Posterior vena cava (tissue), 2 donors: ENCODE data around the gene LAGE3. TPM values are rescaled to one million over a fixed set of nuclear protein-coding genes. Genes with fewer than 3 reads are reported as not detected.

ENCODE experiments used
- DNase-seq: peaks from one replicate; pipeline ENCODE4 v3.0.0-alpha.2; 2020; ENCODE audit warnings: low spot score
- intact Hi-C, 2 donors: fragments of 100-400 bp; cut with DNase I; formaldehyde crosslinking; loops; one replicate each; pipeline versions ENCODE4 v1.14.1 to v1.14.2; 2022 to 2023
- total RNA-seq, 2 donors: library from RNA; stranded (reverse); fragmentation: NEBNext Ultra II Directional; extraction: Animal tissue kit (Norgen Biotek cat#: 25700); gene quantifications; one replicate each; pipeline ENCODE4 v1.2.1, GENCODE V29; 2021
- donor health status: DM: yes; HTN: yes; CAD: no.
- donor health status: DM: yes; HTN: yes; CAD: no.

LAGE3 gene
- total RNA-seq, 2 donors from 2014 or later = 10.2 to 15.0 TPM

DNA sequence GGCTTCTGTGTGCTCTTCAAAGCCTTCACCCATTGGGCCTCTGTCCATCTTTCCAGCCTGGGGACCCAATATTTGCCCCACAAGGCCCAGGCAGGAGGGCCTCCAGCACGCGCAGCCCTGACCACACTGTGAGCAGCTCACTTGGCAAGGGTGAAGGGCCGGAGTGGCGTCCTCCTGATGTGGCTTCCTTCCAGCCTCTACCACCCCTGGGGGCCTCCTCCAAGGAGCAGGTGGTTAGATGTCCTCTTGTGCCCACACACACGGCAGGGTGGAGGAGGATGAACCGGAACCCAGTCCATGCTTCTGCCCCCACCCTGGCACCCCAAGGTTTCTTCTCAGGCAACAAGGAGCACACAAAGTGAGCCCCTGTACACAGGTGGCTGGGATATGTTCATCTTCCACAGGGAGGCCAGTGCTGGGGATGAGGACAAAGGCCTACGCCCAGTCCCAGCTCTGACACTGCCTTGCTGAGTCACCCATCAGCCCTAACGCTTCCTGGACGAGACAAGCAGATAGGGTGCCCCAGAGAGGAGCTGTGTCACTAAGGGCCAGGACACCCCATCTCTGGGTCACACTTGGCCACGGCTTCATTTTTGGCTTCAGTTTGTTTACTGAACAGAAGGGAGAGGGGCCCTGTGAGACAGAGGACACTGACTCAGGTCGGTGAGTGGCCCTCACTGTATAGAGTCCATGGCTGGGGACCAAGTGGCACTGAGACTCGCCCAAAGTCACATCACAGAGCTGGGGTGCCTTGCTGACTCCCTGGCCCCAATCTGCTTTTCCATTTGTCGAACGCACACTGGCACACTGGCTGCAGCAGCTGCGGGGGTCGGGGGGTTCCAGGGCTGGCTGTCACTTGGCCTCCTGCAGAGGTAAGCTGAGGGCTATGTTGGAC lies 5.4 kb upstream of the LAGE3 start:
- no peak for DNase-seq
- intact Hi-C loops = loop anchor here in 1 of 2 donors (5.0 kb wide), 2 partner anchors 37 to 48 kb away; no protein-coding TSS in a partner anchor

DNA sequence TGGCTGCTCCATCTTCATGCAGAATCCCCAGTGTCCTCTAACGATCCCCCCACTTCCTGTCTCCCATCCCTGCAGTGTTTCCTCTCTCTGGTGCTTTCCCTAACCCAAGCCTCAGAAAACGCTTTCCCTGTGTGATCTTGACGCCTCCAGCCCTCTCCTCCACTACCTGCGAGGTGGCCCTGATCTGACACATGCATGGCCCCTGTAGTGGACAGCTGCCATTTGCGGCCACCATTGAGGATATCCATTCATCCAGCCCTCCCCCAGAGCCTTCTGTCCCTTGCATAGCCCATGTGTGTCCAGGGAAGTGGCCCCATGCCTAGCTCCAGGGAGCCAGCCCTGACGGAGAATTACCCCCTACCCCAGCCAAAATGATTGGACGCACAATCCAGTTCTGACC lies 4.2 kb upstream of the LAGE3 start:
- DNase-seq = no peak
- intact Hi-C loops = no loop called here

GRCh38 chrX:154482786-154483185 lies 3.7 kb upstream of the LAGE3 start:
- intact Hi-C loops = no loop called here

DNA sequence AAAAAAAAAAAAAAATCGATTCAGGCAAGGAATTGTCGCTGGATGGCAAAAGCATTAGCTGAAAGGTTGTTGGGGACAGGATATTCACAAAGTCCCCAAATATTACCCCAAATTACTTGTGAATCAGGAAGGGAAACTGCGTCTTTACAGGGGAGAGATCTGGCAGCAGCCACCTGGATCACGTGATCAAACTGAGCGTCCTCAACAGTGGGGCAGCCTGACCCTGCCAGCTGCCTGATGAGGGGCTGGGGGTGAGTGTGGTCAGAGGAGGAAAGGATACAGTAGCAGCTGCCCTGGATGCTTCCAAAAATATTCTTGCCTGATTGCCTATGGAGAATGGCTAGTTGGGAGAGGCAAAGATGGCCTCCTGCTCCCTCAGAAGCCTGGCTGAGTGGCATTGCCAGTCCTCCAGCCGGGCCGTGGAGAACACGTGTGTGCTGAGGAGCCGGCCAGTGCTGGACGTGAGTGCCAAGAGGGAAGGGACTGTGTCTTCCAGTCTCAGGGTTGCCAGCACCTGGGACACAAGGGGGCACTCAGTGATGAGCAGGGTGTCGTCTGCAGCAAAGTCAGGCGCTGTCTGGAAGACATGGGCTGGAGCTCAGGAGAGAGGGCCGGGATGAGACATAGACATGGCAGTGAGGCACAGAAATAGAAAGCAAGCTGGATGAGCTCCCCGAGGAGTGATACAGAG lies 3.0 kb upstream of the LAGE3 start:
- DNase-seq = no peak
- intact Hi-C loops = no loop called here

More at GRCh38 chrX:154482786-154483185, 3.7 kb upstream of the LAGE3 start:
- DNase-seq = no peak

GRCh38 chrX:154481195-154481594 lies 2.1 kb upstream of the LAGE3 start:
- intact Hi-C loops = no loop called here
- DNase-seq = no peak

DNA sequence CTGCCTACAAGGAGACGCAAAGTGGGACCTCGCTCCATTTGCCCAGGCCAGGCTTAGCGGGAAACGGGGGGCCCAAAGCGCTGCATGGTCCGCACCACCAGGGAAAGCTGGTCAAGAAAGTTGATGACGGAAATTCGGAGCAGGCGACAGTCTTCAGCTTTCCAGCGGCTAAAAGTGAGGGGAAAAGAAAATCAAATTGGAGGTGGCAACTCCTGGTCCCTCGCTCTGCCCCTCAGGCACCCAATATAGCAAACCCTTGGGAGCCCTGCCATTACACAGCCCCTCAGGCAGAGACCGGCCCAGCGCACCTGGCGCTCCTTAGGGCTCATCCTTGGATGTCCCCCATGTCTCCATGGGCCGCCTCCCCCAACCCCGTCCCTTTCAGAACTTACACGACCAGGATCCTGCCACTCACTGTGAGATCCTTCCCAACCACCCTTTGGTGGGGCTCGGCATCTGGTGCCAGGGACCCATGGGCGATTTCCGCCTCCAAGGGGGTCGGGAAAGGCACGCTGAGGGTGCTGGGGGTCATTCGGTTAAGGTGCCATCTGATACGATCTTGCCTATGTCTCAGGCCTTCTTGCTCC lies 1.1 kb downstream of the LAGE3 start:
- DNase-seq = no peak
- intact Hi-C loops = no loop called here

DNA sequence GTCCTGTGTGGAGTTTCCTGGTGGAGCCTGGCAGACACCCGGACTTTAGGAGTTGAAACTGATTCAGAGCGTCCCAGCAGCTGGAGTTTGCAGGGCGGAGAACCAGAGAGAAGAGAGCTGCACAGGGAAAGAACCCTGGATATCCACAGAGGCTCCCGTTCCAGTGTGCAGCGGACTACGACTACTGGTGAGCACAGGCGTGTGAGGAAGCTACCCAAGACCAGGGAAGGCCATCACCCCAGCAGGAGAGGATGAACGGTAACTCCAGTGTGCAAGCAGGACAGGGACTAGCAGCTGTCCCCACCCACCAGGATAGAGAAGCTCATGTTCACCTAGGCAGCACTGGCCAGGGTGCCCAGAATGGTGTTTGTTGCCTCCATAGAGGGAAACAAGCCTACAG lies 2.3 kb downstream of the LAGE3 start:
- intact Hi-C loops = no loop called here
- DNase-seq = no peak

DNA sequence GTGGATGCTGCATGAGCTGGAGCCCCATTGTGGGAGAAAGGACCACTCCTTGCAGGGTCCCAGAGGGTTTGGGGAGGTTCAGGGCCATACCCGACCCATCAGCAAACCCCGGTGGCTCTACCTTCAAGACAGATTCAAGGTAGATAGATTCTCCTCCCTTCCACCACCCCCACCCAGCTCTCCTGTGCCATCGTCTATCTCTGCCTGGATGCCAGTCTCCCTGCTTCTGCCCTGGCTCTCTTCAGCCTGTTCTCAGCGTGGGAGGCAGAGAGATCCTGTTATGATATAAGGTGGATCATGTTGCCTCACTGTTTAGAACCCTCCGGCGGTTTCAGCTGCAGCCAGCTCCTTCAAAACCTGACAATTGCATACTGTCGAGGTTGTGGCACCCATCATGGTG lies 5.4 kb downstream of the LAGE3 start:
- intact Hi-C loops = no loop called here
- no peak for DNase-seq

- peak; percentile 72 for DNase-seq
- intact Hi-C loops = loop anchor here in 1 of 2 donors (1.0 kb wide), 1 partner anchor 30 kb away; no protein-coding TSS in a partner anchor
Observed at GRCh38 chrX:154472685-154473632, 6.1 kb downstream of the LAGE3 start.

DNA sequence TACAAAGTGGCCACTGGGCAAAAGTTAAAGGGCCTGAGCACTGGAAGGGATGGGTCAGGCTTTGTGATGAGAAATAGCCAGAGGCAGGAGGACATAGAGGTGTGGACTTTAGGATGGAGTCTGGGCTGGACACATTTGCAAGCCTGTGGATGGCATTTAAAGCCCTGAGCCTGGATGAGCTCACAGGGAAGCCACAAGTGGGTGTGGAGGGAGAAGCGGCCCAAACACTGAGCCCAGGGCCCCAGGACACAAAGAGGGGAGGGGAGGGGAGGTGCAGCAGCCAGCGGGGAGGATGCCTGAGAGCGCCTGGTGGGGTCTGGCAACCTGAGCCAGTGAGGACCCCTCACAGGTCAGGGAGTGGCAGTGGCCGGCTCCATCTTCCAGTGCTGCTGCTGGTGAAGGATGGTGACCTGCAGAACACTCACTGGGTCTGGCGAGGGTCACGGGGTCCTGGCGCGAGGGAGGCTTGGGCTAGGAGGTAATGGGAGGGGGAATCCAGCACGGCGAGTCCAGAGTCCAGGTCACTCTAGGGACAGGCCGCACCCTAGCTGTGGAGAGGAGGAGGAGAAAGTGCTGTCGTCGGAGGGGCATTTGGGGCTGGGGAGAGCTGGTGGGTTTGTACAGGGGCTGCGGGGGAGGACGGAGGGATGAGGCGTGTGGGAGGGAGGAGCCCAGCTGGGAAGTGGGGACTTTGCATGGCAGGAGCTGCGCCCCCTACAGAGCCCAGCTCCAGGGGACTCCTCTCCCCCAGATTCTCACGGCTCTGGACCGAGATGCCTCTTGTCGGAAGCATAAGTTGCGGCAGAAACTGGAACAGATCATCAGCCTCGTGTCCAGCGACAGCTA lies 7.0 kb downstream of the LAGE3 start:
- peak; percentile 76 for DNase-seq
- intact Hi-C loops = loop anchor here in 1 of 2 donors (1.0 kb wide), 1 partner anchor 29 kb away; no protein-coding TSS in a partner anchor

- intact Hi-C loops = no loop called here
- peak; percentile 54 for DNase-seq
Observed at GRCh38 chrX:154470914-154471568, 8.0 kb downstream of the LAGE3 start.

GRCh38 chrX:154470434-154470833 lies 8.6 kb downstream of the LAGE3 start:
- intact Hi-C loops = no loop called here
- peak; percentile 77 for DNase-seq

GRCh38 chrX:154469880-154470279 lies 9.2 kb downstream of the LAGE3 start:
- peak; percentile 73 for DNase-seq
- intact Hi-C loops = no loop called here

DNA sequence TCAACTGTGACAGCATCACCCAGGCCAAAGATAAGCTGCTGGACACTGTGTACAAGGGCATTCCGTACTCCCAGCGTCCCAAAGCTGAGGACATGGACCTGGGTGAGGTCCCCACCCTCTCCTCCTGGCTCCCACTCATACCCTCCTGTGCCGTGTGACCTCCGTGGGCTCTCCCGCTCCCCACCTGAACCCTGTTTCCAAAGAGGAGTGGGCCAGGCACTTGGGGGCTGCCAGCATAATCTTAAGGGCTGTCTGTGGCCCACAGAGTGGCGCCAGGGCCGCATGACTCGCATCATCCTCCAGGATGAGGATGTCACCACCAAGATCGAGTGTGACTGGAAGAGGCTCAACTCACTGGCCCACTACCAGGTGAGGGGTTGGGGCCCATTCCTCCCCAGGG lies 10.0 kb downstream of the LAGE3 start:
- peak; percentile 56 for DNase-seq
- intact Hi-C loops = no loop called here

DNA sequence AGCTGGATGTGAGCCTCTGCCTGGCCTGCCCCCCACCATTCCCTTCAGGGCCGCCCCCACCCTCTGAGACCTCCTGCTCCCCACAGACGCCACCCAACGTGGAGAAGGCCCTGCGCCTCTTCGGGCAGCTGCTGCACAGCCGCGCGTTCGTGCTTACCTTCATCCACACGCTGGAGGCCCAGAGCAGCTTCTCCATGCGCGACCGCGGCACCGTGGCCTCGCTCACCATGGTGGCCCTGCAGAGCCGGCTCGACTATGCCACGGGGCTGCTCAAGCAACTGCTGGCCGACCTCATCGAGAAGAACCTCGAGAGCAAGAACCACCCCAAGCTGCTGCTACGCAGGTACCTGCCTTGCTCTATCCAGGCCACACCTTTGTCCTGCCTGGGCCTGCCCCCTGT lies 10.9 kb downstream of the LAGE3 start:
- intact Hi-C loops = no loop called here
- peak; percentile 78 for DNase-seq

DNA sequence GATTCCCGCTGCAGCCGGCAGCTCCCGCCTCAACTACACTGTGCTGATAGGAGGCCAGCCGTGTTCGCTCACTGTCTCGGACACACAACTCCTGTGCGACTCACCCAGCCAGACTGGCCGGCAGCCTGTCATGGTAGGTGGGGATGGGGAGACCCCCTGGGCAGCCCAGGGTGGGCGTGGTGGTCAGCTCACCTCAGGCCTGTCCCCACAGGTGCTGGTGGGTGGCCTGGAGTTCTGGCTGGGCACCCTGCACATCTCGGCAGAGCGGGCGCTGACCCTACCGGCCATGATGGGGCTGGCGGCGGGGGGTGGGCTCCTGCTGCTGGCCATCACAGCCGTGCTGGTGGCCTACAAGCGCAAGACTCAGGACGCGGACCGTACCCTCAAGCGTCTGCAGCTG lies 11.5 kb downstream of the LAGE3 start:
- no peak for DNase-seq
- intact Hi-C loops = no loop called here

GRCh38 chrX:154466907-154467306 lies 12.2 kb downstream of the LAGE3 start:
- no peak for DNase-seq
- intact Hi-C loops = no loop called here

- DNase-seq = no peak
- intact Hi-C loops = no loop called here
Observed at GRCh38 chrX:154466036-154466435, 13.0 kb downstream of the LAGE3 start.
